Loucy (cell line): ENCODE data around the gene PLA2G2A.

Source experiments
- H2AFZ ChIP-seq: fragments of 200-600 bp; sonication (generic); 2 replicates; pipeline ENCODE4 v1.6.0; 2016; ENCODE audit warnings: antibody characterized with exemption, mild to moderate bottlenecking, low read length, moderate library complexity
- H3F3A ChIP-seq: fragments of 200-600 bp; 2 replicates; pipeline ENCODE4 v1.6.0; 2016; ENCODE audit warnings: antibody characterized with exemption, low read depth, mild to moderate bottlenecking
- H3K27me3 ChIP-seq: fragments of 200-600 bp; sonication (generic); 2 replicates; pipeline ENCODE4 v1.6.1; 2014; ENCODE audit warnings: low read length, mild to moderate bottlenecking; ENCODE audit not compliant: insufficient read depth, poor library complexity, severe bottlenecking
- H3K36me3 ChIP-seq: fragments of 200-600 bp; sonication (generic); 2 replicates; pipeline ENCODE4 v1.6.1; 2016; ENCODE audit warnings: low read length; ENCODE audit not compliant: insufficient read depth
- H3K4me1 ChIP-seq: fragments of 200-600 bp; sonication (generic); 2 replicates; pipeline ENCODE4 v1.5.1; 2014; ENCODE audit warnings: low read length, mild to moderate bottlenecking; ENCODE audit not compliant: insufficient read depth, poor library complexity, severe bottlenecking
- H3K4me2 ChIP-seq: fragments of 200-600 bp; sonication (generic); 2 replicates; pipeline ENCODE4 v1.6.0; 2014; ENCODE audit warnings: antibody characterized with exemption, low read length, low read depth, mild to moderate bottlenecking; ENCODE audit not compliant: poor library complexity, severe bottlenecking
- H3K4me3 ChIP-seq: fragments of 200-600 bp; sonication (generic); 2 replicates; pipeline ENCODE4 v1.5.1; 2014; ENCODE audit warnings: low read length, mild to moderate bottlenecking, mixed read lengths; ENCODE audit not compliant: poor library complexity, severe bottlenecking
- H3K79me2 ChIP-seq: fragments of 200-600 bp; sonication (generic); 2 replicates; pipeline ENCODE4 v1.6.1; 2014; ENCODE audit warnings: low read length; ENCODE audit not compliant: insufficient read depth
- H3K9ac ChIP-seq: fragments of 200-600 bp; sonication (generic); 2 replicates; pipeline ENCODE4 v1.6.0; 2014; ENCODE audit warnings: mild to moderate bottlenecking, low read depth, low read length, moderate library complexity; ENCODE audit not compliant: poor library complexity, severe bottlenecking
- H3K9me2 ChIP-seq: fragments of 200-600 bp; sonication (generic); replicated peaks from 2 replicates; pipeline ENCODE4 v1.6.1; 2016; ENCODE audit warnings: low read depth, low read length, mixed read lengths
- H3K9me3 ChIP-seq: fragments of 200-600 bp; sonication (generic); 2 replicates; pipeline ENCODE4 v1.6.1; 2014; ENCODE audit warnings: mild to moderate bottlenecking, antibody characterized with exemption, low read length, low read depth; ENCODE audit not compliant: insufficient read depth
- H4K20me1 ChIP-seq: fragments of 200-600 bp; sonication (generic); 2 replicates; pipeline ENCODE4 v1.6.0; 2014; ENCODE audit warnings: antibody characterized with exemption, low read length, mild to moderate bottlenecking; ENCODE audit not compliant: insufficient read depth, poor library complexity, severe bottlenecking
- EZH2phosphoT487 ChIP-seq: fragments of 200-600 bp; IDR thresholded peaks from 2 replicates; pipeline ENCODE4 v1.6.1; 2018; ENCODE audit warnings: antibody characterized with exemption, mild to moderate bottlenecking, moderate library complexity, borderline replicate concordance
- TF ChIP-seq, protein P1 (sequence below): fragments of 200-600 bp; sonication (generic); conservative IDR thresholded peaks from 2 replicates; pipeline ENCODE4 v1.5.1; 2014; ENCODE audit warnings: mild to moderate bottlenecking, antibody characterized with exemption, low read length

PLA2G2A gene

DNA sequence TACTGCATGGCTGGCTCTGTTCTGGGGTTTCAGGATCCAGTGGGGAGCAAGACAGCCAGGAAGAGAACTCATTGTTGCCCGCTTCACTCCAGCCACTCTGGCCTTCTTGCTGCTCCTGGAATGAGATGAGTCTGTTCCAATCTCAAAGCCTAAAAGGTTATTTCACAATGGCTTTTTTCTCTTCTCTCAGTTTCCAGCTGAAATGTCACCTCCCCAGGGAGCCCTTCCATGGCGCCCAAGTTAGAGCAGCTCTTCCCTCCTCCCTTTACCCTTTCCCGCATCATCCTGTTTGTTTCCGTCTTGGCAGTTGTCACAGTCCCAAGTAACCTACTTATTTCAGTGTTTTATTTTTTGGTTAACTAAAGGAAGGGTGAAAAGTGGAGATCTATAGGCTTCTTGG is 15.8 kb downstream of the PLA2G2A start:
- Histone ChIP-seq H3K9me3 (no peaks in the 10 kb centered on the region), H3K9me2 (no peaks in the 10 kb centered on the region), H3K4me2 (no peak overlapping the region), H3K27me3 (no peaks in the 10 kb centered on the region), H3K79me2 (no peaks in the 10 kb centered on the region), H4K20me1 (no peaks in the 10 kb centered on the region), H3K9ac (no peak overlapping the region), H3F3A (no peaks in the 10 kb centered on the region), H3K4me1 (no peaks in the 10 kb centered on the region), H2AFZ (no peak overlapping the region), H3K4me3 (no peak overlapping the region), H3K36me3 (no peaks in the 10 kb centered on the region)
- TF ChIP-seq, protein P1, sequence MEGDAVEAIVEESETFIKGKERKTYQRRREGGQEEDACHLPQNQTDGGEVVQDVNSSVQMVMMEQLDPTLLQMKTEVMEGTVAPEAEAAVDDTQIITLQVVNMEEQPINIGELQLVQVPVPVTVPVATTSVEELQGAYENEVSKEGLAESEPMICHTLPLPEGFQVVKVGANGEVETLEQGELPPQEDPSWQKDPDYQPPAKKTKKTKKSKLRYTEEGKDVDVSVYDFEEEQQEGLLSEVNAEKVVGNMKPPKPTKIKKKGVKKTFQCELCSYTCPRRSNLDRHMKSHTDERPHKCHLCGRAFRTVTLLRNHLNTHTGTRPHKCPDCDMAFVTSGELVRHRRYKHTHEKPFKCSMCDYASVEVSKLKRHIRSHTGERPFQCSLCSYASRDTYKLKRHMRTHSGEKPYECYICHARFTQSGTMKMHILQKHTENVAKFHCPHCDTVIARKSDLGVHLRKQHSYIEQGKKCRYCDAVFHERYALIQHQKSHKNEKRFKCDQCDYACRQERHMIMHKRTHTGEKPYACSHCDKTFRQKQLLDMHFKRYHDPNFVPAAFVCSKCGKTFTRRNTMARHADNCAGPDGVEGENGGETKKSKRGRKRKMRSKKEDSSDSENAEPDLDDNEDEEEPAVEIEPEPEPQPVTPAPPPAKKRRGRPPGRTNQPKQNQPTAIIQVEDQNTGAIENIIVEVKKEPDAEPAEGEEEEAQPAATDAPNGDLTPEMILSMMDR, result no peak
- no peak for TF ChIP-seq EZH2phosphoT487

DNA sequence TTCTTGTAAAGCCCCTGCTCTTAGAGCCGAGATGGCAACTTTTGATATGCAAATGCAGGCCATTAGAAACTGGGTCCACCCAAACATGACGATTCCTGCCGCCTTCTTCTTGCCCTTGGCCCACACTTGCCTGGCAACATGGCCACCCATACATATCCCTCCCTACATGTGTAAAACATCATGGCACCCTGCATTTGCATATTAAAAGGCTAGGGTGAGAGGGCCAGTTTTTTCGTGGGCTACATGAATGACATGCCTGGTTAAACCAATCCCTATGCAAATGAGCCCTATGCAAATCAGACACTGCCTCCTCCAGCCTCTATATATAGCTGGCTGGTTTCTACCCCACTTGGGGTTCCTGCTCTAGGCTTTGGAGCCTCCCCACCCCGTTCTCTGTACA is 18.8 kb downstream of the PLA2G2A start:
- no peaks in the 10 kb centered on the region for H3K36me3 ChIP-seq
- no peaks in the 10 kb centered on the region for H3K4me1 ChIP-seq

GRCh38 chr1:19957779-19958178 is 21.6 kb downstream of the PLA2G2A start:
- H3K9ac ChIP-seq, result no peak overlapping the region
- H3K4me2 ChIP-seq, result no peak overlapping the region
- H3K27me3 ChIP-seq, result no peaks in the 10 kb centered on the region
- TF ChIP-seq, protein P1, result no peak
- no peak for TF ChIP-seq EZH2phosphoT487
- no peaks in the 10 kb centered on the region for H3K79me2 ChIP-seq
- H3F3A ChIP-seq, result no peaks in the 10 kb centered on the region
- no peak overlapping the region for H2AFZ ChIP-seq
- H3K36me3 ChIP-seq, result no peaks in the 10 kb centered on the region
- H3K9me2 ChIP-seq, result no peaks in the 10 kb centered on the region
- H3K4me1 ChIP-seq, result no peaks in the 10 kb centered on the region
- no peaks in the 10 kb centered on the region for H3K9me3 ChIP-seq
- no peak overlapping the region for H3K4me3 ChIP-seq
- H4K20me1 ChIP-seq, result no peaks in the 10 kb centered on the region

More for the DNA sequence above, 18.8 kb downstream of the PLA2G2A start:
- no peak overlapping the region for H3K9ac ChIP-seq
- H3K4me3 ChIP-seq, result no peak overlapping the region
- no peaks in the 10 kb centered on the region for H4K20me1 ChIP-seq
- H3K9me3 ChIP-seq, result no peaks in the 10 kb centered on the region
- H3K27me3 ChIP-seq, result no peaks in the 10 kb centered on the region
- H2AFZ ChIP-seq, result no peak overlapping the region
- no peaks in the 10 kb centered on the region for H3F3A ChIP-seq
- no peaks in the 10 kb centered on the region for H3K9me2 ChIP-seq
- no peak overlapping the region for H3K4me2 ChIP-seq
- H3K79me2 ChIP-seq, result no peaks in the 10 kb centered on the region
- TF ChIP-seq, protein P1, result no peak
- TF ChIP-seq EZH2phosphoT487, result no peak
